H7 (cell line): ENCODE data around the gene DPP4. TPM values are rescaled to one million over a fixed set of nuclear protein-coding genes. Genes with fewer than 3 reads are reported as not detected.

Experiments
- DNase-seq: peaks from one replicate; pipeline ENCODE4 v3.0.0; 2012
- H3K27me3 ChIP-seq: 2 replicates; pipeline ENCODE4 v1.6.0; 2011; ENCODE audit warnings: mild to moderate bottlenecking, low read length; ENCODE audit not compliant: control insufficient read depth, insufficient read depth
- H3K36me3 ChIP-seq: replicated peaks from 2 replicates; pipeline ENCODE4 v1.5.1; 2011; ENCODE audit warnings: low read length; ENCODE audit not compliant: control insufficient read depth, insufficient read depth
- H3K4me3 ChIP-seq: 2 replicates; pipeline ENCODE4 v1.5.1; 2011; ENCODE audit warnings: low read depth, mild to moderate bottlenecking, control low read depth, low read length, moderate library complexity; ENCODE audit not compliant: insufficient read depth
- total RNA-seq: library from RNA; depleted of rRNA; stranded (reverse); fragments of >200 nt; shearing (Covaris generic); gene quantifications from 2 replicates; pipeline ENCODE4 v1.2.3, GENCODE V29; 2014

Gene DPP4
- total RNA-seq, 1 experiment from 2014 or later: 4.3 TPM

GRCh38 chr2:162099836-162100235 is 25.8 kb upstream of the DPP4 start:
- Histone ChIP-seq H3K36me3 (no peaks in the 10 kb centered on the region), H3K4me3 (no peak overlapping the region), H3K27me3 (no peaks in the 10 kb centered on the region)
- DNase-seq: no peak

GRCh38 chr2:162092658-162093556 is 18.9 kb upstream of the DPP4 start:
- DNase-seq: no peak
- Histone ChIP-seq H3K4me3 (no peak overlapping the region), H3K36me3 (no peaks in the 10 kb centered on the region), H3K27me3 (no peaks in the 10 kb centered on the region)

DNA sequence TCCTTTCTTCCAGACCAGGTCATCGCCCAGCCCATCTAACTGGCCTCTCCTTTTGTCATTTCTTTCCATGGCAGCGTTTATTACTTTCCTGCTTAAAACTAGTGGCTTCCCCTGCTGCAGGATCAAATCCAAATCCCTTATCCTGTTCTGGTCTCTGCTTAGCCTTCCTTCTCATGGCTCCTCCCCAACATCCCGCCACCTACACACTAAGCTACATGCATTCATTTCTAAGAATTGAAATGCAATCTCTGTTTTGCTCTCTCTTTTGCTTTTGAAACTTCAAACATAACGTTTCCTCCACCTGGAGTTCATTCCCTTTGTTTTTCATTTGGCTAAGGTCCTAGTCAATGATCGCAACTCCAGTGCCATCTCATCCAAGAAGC is 18.0 kb upstream of the DPP4 start:
- no peak overlapping the region for H3K4me3 ChIP-seq
- H3K36me3 ChIP-seq: no peaks in the 10 kb centered on the region
- no peak for DNase-seq
- H3K27me3 ChIP-seq: no peaks in the 10 kb centered on the region

DNA sequence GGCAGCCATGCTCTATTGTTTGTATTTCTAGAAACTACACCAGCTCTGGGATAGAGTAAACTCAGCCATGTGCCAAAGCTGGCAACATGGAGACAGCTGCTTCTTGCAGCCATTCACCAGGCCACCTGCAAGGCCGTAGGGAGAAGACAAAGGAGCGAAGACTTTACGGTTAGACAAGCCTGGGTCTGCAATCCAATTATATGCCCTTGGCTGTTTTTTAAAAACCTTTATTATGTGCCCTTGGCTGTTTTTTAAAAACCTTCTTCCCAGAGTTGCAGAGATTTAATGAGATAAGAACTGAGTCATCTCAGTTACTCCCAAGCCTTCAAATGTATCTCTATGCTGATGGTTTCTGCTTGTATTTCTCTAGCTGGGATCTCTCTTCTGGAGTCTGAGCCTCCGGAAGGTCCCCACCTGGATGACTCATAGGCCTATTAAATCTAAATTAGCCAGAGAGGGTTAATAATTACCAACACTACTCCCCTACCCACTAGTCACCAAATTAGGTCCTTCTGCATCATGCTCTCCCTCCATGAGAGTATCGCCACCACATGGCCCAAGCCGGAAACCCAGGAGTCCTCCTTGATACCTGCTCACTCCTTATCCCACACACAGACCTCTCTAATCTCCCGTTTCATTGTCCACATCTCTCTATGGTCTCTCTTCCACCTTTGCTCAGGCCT is 17.5 kb upstream of the DPP4 start:
- DNase-seq: no peak
- Histone ChIP-seq H3K27me3 (no peaks in the 10 kb centered on the region), H3K4me3 (no peak overlapping the region), H3K36me3 (no peaks in the 10 kb centered on the region)

DNA sequence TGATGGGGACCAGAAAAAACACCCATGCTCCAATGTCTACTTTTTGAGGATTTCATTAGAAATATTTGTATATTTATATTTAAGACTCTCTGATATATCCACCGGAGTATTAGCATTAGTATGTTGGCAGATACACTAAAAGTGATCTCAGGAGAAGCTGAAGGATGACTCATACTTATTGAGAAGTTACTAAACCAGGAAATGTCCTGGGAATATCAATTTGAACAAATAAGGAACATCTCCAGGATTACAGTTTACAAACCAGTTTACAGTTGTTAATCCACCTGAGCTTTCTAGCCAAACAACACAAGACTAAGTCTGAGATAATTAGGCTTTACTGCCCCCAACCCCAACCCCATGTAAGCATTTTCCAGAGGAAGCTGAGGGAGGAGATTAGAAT is 16.1 kb upstream of the DPP4 start:
- Histone ChIP-seq H3K27me3 (no peaks in the 10 kb centered on the region), H3K36me3 (no peaks in the 10 kb centered on the region), H3K4me3 (no peak overlapping the region)
- DNase-seq: no peak

- Histone ChIP-seq H3K27me3 (no peaks in the 10 kb centered on the region), H3K4me3 (no peak overlapping the region), H3K36me3 (no peaks in the 10 kb centered on the region)
- no peak for DNase-seq
These were observed 12.9 kb upstream of the DPP4 start for GRCh38 chr2:162086904-162087303.

- DNase-seq: no peak
- no peaks in the 10 kb centered on the region for H3K27me3 ChIP-seq
- no peaks in the 10 kb centered on the region for H3K36me3 ChIP-seq
- no peak overlapping the region for H3K4me3 ChIP-seq
These were observed 11.3 kb upstream of the DPP4 start for GRCh38 chr2:162085090-162085891.

DNA sequence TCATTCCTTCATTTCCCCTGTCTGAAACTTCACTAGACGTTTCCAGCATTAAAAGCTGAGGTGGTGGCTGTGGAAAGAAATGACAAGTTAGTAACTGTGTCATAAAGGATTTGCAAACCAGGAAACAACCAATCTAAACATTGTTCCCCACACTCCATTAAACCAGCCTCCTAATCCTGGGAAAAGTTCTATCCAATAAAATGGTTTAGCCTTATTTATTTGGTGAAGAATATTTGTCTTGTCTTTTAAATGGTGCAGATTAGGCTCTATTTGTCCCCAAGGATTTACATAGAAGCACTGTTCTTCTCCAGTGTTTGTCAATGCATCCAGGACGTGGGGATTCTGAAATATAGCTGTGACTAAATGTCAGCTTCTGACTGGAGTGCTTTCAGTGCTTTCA is 10.5 kb upstream of the DPP4 start:
- DNase-seq: no peak
- H3K36me3 ChIP-seq: no peaks in the 10 kb centered on the region
- H3K27me3 ChIP-seq: no peaks in the 10 kb centered on the region
- no peak overlapping the region for H3K4me3 ChIP-seq

DNA sequence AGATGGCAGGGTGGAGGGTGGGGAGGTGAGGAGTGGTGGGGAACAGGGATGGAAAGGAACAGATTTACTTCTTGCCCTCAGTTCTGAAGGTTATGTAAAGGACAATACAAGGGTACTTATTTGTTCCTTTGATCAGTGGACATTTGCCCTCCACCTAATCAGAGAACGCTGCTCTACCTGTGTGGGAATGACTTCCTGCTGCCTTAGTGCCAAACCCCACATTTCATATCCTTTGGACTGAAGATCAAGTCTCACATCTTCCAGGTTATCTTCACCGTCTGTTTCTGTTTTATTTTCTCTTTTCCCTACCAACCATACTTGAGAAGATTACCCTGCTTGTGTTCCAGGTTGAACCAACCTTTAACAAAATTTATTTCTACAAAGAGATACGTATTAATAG is 8.7 kb upstream of the DPP4 start:
- Histone ChIP-seq H3K36me3 (no peaks in the 10 kb centered on the region), H3K4me3 (no peak overlapping the region), H3K27me3 (no peaks in the 10 kb centered on the region)
- no peak for DNase-seq

DNA sequence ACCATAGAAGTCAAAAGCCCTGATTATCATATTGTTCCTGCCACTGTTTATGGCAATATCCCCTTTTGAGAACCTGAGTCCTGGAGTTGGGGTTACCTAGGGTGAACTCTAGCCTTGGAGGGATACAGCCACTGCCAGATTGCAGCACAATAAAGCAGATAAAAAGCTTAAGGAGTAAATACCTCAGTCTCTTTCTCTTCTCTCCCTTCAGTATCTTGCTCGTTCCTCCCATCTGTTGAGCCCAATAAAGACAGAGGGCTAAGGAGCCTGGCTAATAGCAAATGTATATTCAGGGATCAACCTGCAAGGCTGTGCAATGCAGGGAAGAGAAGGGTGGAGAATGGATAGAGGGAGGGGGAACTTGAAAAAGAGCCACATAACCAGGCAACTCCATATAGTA is 8.0 kb upstream of the DPP4 start:
- no peak for DNase-seq
- no peaks in the 10 kb centered on the region for H3K36me3 ChIP-seq
- H3K4me3 ChIP-seq: no peak overlapping the region
- no peaks in the 10 kb centered on the region for H3K27me3 ChIP-seq

- no peak for DNase-seq
These were observed 5.5 kb upstream of the DPP4 start for GRCh38 chr2:162079514-162079913.

GRCh38 chr2:162075689-162076132 is 1.7 kb upstream of the DPP4 start:
- peaks cover 17% of the 10 kb centered on the region for H3K27me3 ChIP-seq
- DNase-seq: no peak
- no peak overlapping the region for H3K4me3 ChIP-seq
- no peaks in the 10 kb centered on the region for H3K36me3 ChIP-seq

More at GRCh38 chr2:162079514-162079913, 5.5 kb upstream of the DPP4 start:
- no peak overlapping the region for H3K4me3 ChIP-seq
- no peaks in the 10 kb centered on the region for H3K36me3 ChIP-seq
- no peaks in the 10 kb centered on the region for H3K27me3 ChIP-seq

DNA sequence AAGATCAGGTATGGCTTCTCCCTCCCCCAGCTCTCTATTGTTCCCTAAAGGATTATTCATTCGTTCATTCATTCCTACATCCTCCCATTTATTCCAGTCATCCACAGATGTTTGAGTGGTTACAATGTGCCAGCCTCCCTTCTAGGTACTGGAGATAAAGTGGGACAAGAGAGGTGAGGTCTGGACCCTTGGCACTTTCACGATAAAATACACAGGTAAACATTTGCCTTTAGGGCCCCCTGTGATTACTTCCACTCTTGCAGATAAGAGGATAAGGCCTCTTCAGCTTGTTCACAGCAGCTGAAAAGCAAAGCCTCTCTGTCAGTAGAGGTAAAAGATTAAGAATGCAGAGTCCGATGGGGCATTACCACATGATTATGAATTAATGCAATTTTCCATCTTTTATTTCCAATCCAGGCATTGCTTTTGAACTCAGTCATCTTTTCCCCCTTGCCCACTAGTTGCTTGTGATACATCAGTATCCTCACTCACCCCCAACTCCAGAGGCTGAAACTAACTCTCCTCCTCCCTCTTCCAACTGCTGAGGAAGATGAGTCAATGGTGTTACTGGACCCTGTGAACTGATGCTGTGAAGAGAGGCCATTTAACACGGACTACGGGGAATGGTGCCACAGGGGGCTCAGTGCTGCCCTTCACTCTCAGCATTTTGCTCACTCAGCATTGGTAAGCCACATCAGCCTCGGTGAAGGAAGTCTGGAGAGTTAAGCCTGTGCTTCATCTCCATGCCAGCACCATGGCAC is 1.1 kb upstream of the DPP4 start:
- peaks cover 17% of the 10 kb centered on the region for H3K27me3 ChIP-seq
- H3K4me3 ChIP-seq: no peak overlapping the region
- H3K36me3 ChIP-seq: no peaks in the 10 kb centered on the region
- DNase-seq: no peak

- Histone ChIP-seq H3K27me3 (peaks cover 17% of the 10 kb centered on the region), H3K36me3 (no peaks in the 10 kb centered on the region), H3K4me3 (peak overlapping the region; percentile 66)
- no peak for DNase-seq
These were observed 549 bp upstream of the DPP4 start for GRCh38 chr2:162074632-162074895.
